GM15510 (cell line): ENCODE results near the gene LRRC4C.

ENCODE experiments used
- POLR2A ChIP-seq: IDR thresholded peaks from 3 replicates; pipeline ENCODE4 v1.6.1; 2011; ENCODE audit warnings: borderline replicate concordance; ENCODE audit not compliant: insufficient read length; ENCODE audit errors: extremely low read depth

Gene LRRC4C

GRCh38 chr11:41065432-41065831 is 394.0 kb downstream of the LRRC4C start:
- no peak for TF ChIP-seq POLR2A

DNA sequence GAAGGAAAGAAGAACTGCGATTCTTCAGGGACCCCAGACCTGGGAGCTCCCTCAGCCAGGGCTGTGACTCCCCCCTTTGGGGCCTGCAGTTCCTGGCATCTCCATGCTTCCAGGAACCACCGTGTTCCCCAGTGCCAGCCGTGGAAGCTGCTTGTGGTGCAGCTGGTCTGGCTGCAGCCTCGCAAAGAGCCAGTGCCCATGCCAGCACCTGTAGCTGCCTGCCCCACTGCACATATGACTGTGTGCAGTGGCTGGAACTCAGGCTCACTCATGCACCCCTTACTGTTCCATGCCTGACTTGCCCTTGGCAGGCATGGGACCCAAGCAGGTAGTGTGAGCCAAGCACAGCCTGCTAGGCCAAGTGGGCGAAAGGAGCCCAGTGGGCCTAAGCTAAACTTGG is 401.3 kb downstream of the LRRC4C start:
- no peak for TF ChIP-seq POLR2A

DNA sequence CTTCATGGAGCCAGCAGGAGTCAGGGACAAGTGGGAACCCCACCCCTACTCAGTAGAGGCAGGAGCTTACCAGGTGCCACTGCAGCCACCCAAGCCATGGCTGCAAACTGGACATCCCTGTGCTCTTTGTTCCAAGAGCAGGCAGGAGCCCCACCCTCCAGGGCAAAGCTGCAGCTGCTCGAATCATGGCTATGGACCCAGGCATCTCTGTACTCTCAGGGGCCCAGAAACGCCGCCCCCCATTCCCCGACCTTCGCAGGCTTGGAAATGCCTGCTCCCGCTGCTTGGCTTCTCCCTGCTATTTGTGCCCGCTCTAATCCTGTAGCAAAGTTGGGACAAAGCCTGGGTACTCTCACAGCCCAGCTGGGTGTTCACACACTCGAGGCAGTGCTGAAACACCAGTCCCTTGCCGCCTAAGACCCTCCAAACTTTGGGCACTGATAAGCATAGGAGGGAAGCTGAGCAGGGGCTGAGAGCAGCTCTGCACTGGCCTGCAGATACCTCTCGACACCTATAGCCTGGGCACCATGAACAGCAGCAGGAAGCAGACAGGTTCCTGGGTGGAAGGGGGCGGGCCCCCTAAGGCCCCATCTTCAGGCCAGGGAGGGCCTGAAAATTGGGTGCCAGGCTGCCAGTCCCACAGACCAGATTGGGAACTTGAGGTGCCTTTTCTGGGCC is 402.4 kb downstream of the LRRC4C start:
- TF ChIP-seq POLR2A: no peak

GRCh38 chr11:41053894-41054293 is 405.6 kb downstream of the LRRC4C start:
- no peak for TF ChIP-seq POLR2A

DNA sequence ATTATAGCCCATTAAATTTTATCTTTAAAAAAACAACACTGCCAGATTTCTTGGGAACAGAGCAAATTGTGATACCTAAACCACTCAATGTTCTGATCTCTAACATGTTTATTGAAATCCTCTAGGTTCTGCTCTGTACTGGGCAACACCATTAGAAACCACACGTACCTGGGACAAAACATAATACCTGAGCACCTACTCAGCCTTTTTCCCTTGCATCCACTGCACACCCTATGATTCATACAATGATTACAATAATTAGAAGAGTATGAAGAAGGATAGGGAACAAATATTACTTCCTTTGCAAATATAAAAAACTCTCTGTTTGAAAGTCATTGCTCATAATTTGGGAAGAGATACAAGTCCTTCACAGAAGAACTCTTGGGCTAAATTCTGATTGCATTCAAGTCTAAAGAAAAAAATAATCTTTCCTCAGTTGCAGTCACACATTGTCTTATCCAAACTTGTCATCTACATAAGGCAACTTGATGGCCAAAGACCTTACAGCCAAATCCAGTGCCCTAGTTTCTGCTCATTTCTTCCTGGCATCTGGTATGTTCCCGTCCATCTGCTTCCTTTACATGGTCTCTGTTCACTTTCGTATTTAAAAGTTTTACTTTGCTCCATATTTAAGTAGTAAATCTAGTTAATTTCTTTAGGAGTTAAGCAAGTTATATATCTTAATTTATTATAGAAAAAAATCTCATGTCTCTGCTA is 407.4 kb downstream of the LRRC4C start:
- no peak for TF ChIP-seq POLR2A

GRCh38 chr11:41050791-41051190 is 408.7 kb downstream of the LRRC4C start:
- TF ChIP-seq POLR2A: no peak

DNA sequence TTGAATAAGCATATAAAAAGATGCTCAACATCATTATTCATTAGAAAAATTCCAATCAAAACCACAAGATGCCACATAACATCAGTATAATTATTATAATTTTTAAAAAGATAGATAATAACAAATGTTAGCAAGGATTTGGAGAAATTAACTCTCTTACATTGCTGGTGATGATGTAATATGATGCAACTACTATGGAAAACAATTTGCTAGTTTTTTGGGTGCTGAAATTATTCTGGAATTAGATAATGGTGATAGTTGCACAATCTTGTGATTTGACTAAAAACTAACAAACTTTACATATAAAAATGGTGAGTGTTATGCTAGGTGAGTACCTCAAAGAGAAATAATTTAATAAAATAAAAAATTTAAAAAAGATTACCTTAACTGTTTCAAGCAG is 412.2 kb downstream of the LRRC4C start:
- no peak for TF ChIP-seq POLR2A

GRCh38 chr11:41045266-41045665 is 414.2 kb downstream of the LRRC4C start:
- no peak for TF ChIP-seq POLR2A

DNA sequence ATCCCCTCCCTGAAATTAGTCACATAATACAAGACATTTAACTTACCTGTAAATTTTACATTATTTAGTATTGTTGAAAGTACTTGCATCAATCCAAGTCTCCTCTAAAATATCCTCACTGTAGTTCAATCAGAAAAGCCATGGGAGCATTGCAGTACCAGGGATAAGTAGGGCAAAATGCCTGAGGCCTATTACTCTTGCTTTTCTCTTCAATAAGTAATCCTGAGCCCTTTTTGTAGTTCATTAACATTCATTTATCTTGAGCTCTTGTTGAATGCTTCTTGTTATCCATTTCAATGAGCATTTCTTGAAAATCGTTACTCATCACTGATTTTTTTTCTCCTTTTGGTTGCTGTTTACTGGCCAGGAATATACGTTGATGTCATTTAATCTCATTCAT is 414.7 kb downstream of the LRRC4C start:
- TF ChIP-seq POLR2A: no peak

- TF ChIP-seq POLR2A: no peak
Observed at GRCh38 chr11:41042688-41043087, 416.8 kb downstream of the LRRC4C start.

DNA sequence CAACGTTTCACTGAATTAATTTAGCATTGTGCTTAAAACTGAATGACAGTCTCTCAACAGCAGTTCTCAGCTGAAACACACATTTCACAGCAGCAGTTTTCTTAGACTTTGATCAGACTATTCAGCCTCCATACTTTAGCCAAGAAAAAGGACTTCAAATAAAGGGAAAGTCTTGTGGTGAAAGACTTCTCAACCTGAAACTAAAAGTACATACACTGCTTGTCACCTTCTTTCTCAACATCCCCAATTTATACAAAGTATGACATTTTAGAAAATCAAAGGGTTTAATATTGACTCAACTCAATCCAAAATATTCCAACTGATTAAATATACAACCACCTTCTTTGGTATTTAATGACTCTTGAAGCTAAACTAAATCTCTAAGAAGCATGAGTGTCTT is 419.0 kb downstream of the LRRC4C start:
- no peak for TF ChIP-seq POLR2A

DNA sequence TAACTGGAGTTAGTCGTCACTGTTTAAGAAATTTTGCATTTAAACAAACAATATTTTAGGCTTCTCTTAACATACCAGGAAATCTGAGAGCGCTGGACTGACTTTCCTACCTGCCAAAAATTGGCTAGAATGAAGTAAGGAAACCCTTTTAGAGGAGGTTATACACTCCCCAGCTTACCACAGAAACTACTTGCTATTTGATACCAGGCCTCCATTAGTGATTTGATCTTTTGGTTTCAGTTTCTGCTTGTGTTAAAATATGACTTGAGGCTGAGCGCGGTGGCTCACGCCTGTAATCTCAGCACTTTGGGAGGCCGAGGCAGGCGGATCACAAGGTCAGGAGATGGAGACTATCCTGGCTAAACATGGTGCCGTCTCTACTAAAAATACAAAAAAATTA is 419.9 kb downstream of the LRRC4C start:
- no peak for TF ChIP-seq POLR2A

DNA sequence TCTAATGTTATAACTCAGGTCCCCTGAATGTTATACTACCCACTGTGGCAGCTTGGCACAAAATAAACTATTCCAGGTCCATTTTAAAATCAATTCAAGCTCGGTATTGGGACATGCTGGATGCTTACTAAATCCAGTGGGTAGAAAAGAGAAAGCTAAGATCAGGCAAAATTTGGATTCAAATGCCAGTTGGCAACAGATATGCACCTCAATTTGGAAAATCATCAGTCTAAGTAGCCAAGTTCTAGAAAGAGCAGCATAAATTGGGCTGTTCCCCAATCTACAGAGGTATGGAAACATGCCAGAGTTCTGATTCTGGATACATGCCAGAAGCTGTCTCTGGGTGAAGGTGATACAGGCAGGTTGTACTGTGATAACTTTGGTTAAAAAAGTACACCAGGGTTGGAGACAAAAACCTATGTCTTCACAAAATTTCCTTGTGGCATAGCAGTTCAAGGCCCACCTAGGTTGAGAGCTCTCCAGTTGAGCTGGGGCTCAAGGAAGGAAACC is 427.8 kb downstream of the LRRC4C start:
- TF ChIP-seq POLR2A: no peak

- no peak for TF ChIP-seq POLR2A
Observed at GRCh38 chr11:41020259-41020658, 439.2 kb downstream of the LRRC4C start.

GRCh38 chr11:41018224-41018623 is 441.2 kb downstream of the LRRC4C start:
- no peak for TF ChIP-seq POLR2A

DNA sequence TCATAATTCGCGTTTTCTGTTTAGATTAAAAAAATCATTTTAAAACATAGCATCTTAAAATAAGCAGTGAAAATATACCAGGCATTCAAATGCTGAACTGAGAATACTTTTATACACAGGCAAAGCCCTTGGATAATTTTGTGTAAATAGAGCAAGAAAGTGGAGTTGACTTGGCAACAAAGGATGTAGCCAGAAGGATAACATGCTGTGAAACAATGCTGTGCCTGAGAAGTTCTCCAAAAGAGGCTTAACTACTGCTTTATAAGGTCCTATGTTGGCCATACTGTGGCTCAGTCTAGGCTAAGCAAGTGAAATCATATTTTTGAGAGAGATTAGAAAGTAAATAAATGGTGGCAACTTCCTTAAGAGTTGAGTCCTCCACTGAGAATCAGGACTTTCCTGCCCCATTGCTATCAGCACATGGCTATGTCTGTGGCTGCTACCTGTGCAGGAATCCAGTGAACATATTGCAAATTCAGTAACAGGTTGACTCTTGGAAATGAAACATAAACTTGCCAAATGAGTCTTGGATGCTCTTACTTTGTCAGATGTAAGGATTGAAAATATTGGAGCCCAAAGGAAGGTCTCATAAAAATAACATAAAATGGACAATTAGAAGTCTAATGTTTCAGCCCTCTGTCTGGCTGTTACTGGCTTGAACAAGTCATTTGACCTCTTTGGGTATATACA is 448.9 kb downstream of the LRRC4C start:
- TF ChIP-seq POLR2A: no peak

DNA sequence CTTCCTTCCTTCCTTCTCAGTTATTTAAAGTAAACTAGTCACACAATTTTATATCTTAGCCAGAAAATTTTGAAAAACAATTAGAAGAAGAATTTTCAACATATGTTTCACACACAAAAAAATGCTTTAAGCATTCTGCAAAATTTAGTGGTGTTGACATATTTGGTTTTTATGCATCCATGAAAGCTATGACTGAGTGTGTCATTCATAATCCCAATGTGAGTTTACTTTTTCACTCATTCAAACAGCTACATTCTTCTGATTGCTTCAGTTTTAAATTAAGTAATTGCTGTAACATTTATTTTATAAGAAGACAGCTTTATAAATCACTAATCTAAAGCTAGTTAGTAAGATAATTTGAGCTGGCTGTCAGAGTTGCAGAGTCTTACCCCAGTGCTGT is 453.5 kb downstream of the LRRC4C start:
- no peak for TF ChIP-seq POLR2A
